ENCODE results near the gene PKIB.

The PKIB gene

DNA sequence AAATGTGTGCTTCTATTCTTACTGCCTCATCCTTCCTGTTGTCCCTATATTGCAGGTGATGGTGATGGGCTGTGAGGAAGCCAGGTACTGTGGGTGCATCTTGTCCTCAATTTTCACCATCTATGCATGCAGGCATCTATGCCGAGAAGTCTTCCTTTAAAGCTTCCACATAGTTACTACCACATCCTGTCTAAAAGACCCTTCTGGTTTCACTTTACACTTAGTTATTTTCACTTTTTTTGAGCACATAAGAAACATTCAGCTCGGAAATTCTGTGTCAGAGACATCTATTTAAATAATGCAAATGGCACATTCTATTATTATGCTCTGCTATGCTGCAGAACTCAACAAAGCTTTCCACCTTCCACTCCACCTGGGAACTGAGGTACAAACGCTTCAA lies 141.1 kb downstream of the PKIB start:
- no peak for DNase-seq

DNA sequence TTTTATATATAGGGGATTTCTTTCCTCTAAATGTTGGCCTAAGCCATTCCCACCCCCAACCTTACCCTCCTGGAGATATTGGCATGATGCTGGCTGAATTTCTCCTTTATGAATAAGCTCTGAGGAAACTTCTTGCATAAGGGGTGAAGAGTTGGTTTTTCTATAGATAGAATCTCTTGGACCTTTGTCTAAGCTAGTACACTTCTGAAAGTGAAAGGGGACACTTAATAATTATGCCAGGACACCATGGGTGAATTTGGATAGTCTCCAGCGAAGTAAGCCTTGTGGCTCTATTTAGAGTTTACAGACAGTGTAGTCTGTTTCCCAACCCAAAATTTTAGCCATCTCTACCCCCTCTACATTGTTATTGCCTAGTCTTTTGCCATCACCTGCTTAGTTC lies 142.3 kb downstream of the PKIB start:
- DNase-seq: no peak

DNA sequence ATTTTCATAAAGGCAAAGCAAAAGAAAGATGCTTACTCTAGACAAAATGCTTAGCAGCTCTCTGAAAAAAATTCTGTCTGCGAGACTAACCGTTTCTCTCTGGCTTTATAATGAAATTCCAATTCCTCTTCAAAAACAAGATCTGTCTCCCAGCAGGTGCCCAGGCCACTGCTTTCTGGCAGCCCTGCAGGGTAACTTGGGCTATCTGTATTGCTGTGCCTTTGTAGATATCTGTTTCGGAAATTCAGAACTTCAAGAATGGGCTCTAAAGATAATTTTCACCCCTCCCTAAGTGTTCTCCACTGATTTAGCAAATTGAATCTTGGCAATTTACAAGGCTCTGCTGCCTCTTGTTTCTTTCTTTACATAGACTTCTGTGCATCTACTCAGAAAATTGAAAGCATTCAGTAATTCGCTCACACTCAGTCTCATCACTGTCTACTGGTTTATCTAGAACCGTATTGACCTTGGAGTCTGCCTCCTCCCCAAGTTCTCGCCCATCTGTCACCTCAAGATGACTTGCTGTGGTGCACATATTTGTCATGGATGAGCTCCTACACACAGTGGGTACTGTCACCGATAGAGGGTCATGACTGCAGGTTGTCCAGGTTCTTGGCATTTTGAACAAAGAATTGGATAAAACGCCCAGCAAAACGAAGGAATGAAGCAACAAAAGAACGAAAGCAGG lies 142.9 kb downstream of the PKIB start:
- no peak for DNase-seq

DNA sequence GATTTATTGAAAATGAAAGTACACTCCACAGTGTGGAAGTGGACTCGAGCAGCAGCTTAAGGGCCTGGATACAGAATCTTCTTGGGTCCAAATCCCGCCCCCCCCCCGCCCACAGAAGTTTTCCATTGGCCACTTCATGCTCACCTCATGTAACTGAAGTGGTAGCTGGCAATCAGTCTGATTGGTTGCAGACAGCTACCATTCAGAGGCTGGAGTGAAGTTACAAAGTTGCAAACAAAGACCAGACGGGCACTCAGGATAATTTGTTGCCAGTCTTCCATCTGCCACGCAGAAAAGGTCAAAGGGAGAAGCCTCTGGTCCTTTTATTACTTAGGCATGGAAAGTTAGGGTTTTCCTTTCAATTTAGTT lies 143.5 kb downstream of the PKIB start:
- no peak for DNase-seq

DNA sequence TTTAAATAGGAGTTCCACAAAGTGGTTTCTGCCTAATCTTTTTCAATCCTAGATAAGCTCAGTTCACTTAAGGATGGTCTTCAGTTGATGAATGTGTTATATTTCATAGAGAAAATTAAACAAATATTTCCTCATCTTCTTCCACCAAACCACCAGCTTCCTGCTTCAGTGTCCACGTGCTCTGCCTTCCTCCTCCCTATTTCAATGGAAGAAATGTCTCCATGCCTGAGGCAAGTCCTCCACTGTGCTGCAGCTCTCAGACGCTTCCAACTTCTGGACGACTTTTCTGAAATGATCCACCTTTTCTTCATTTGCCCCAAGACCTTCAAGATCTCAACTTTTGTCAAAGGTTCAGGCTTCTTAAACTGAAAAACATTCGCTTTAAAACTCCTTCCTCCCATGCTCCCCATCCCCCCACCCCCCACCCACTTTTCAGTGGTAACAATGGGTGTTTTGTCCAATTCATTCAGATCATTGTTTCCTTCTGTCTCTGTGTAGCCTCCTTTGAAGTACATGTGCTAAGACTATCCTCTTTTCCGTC lies 144.1 kb downstream of the PKIB start:
- DNase-seq: peak; percentile 75 to 79

DNA sequence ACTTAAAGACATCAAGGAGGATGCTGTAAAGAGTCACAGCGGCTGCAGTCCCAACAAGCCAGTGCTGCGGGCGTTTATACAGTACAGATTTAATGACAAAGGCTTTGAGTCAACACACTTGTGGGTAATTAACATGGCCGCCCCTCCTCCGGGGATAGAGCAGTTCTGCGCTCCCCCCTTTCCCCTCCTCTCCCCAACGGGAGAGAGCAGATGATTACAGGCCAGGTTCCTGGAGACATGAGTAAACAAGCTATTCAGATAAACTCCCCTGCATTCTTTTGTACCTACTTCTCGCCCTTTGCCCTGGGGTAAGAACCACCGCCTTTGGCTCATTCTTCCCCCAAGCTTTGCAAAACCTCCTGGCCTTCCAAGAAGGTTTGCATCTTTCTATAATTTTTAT lies 145.7 kb downstream of the PKIB start:
- DNase-seq: no peak

DNA sequence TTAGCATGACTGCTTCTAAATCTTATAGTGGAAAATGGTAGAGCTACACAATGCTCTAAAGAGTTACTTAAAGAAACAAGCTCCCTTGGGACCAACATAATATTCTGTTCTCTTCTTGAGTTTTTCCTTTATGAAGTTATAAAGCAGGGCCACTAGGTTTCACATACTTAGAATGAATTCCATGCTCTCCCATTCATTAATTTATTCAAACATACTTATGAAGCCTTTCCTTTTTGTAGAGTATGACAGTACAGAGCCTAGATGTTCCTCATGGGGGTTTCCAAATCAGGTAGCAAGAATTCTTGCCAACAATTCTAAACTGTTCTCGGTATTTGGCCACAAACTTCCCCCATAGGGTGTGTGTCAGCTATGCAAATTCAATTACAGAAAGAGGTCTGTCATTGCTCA lies 148.7 kb downstream of the PKIB start:
- DNase-seq: peak; percentile 9 to 19

DNA sequence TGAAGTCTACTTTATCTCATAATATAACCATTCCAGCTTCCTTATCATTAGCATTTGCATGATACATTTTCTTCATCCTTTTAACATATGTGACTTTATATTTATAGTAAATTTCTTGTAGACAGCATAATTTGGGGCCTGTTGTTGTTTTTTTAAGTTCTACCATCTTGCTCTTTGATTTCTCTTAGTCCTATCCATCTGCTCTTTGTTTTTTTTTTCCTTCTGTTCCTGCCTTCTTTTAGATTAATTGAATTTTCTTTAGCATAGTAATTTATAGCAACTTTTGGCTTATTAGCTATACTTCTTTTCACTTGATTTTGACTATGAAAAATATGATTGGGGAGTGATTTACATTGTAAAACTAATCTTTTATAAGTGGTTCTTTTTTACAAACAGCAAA lies 150.1 kb downstream of the PKIB start:
- DNase-seq: no peak

DNA sequence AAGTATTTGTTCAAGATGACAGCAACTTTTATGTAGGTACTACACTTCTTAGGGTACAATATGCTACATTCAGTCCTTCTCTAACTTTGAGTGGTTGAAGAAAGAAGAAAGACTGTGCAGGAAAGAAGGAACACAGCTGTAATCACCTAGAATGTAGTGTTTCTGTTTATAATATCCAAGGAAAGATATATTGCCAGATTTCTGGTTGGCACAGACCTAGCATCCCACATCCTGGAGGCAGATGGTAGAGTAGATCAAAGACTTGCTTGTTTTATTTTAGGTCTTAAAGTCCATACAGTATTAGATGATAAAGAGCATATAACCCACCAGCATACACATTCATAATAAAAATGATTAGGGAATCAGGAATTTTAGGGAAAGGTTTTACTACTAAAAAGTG lies 156.1 kb downstream of the PKIB start:
- DNase-seq: no peak

DNA sequence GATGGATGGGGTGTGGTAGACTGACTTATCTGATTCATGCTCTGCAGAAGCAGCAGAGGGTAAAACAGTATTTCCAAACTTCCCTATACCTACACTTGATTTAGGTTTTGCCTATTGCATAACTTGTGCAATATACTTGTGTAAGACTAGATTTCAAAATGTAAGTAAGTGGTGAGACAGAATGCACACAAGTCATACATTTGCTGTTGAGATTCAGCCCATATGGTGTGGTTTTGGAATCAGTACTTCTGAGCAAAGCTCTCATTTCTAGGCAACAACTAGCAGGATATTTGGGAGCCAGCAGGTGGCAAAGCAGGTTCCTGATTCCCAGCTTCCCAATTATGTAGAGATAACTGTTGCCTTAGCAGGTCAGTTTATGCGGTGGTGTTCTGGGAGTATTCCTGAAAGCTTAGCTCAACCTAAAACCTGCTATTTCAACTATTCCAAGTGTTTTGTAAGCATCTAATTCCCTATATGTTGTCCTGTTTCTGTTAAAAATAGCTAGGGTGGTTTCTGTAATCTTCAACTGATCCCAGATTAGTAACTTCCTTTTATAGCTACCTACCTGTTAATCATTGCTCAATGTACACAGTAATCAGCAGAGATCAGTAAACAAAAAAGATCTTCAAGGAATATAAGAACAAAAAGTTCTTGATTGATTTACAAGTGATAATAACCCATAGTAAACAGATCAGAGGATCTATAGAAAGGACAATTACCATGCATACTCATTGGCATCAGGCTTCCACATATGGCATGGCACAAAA lies 160.8 kb downstream of the PKIB start:
- DNase-seq: peak; percentile 98 to 99

DNA sequence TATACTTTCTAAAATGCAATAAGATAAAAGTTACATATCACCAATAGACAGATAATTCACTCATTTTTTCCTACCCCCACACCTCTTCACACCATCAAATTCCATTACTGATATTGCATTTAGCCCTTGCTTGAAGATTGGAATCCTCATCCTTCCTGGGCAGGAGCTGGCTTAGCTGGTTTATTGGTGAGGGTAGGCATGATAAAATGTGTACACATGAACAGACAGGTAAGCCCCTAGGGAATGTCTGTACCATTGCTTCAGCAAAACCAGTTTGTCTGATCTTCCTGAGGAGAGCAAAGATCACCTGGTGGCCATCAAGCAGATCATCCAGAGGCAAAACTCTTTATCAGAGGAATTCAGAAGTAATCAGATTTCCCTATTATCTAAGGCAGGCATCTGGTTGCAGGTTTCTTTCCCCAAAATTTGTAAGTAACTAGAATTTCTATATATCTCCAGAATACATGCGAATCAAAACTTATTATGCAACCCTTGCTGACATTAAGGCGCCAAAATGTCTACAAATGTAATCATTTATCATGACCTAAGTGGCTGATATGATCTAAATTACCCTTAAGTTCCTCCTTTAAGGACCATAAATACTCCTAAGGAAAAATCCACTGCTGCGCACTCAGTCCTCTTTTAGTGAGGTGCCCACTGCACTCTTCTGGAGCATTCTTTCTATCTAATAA lies 162.7 kb downstream of the PKIB start:
- DNase-seq: no peak
